NCI-H2029 (cell line): ENCODE data around the gene OR10K2.
"Not testable (repeated sequence)": the region's sequence is repeated elsewhere in the genome, so short reads cannot be mapped to it uniquely, and the experiment has no call there.

Source experiments
- DNase-seq: peaks from one replicate; lab custom pipeline; 2025; lab: John Stamatoyannopoulos, UW

The OR10K2 gene

GRCh38 chr1:158426137-158426536 lies at the start of gene OR10K2:
TSS of gene OR10K2 (minus strand) at chr1:158426237. CDS start at chr1:158420866, 5,371 bp downstream.
- no peak for DNase-seq

- no peak for DNase-seq
These were observed 45.9 kb upstream of the OR10K2 start, which contains the start of gene OR10R2 for GRCh38 chr1:158471920-158472319. TSS of gene OR10R2 (plus strand) at chr1:158472220. CDS start at chr1:158472326, 106 bp downstream.

- DNase-seq = no peak
These were observed 35.5 kb upstream of the OR10K2 start, which contains the start of gene OR10K1 for GRCh38 chr1:158461534-158461933. TSS of gene OR10K1 (plus strand) at chr1:158461834. CDS start at chr1:158465562, 3,728 bp downstream.

GRCh38 chr1:158458263-158458662 lies 32.2 kb upstream of the OR10K2 start:
- DNase-seq = no peak

GRCh38 chr1:158457246-158457645 lies 31.2 kb upstream of the OR10K2 start:
- DNase-seq = no peak

GRCh38 chr1:158454537-158454936 lies 28.5 kb upstream of the OR10K2 start:
- no peak for DNase-seq

- no peak for DNase-seq
These were observed 19.3 kb upstream of the OR10K2 start for GRCh38 chr1:158445376-158445775.

GRCh38 chr1:158434741-158435140 lies 8.7 kb upstream of the OR10K2 start:
- no peak for DNase-seq

- not testable (repeated sequence) for DNase-seq
These were observed 4.1 kb upstream of the OR10K2 start for GRCh38 chr1:158430163-158430562.

- DNase-seq = no peak
These were observed 1.0 kb downstream of the OR10K2 start for GRCh38 chr1:158425027-158425426.

- no peak for DNase-seq
These were observed 3.8 kb downstream of the OR10K2 start for GRCh38 chr1:158422212-158422611.

GRCh38 chr1:158417586-158417985 lies 8.5 kb downstream of the OR10K2 start:
- no peak for DNase-seq

GRCh38 chr1:158414651-158415345 lies 11.2 kb downstream of the OR10K2 start:
- no peak for DNase-seq

- DNase-seq = no peak
These were observed 18.9 kb downstream of the OR10K2 start for GRCh38 chr1:158407092-158407491.

- DNase-seq = no peak
These were observed 25.2 kb downstream of the OR10K2 start for GRCh38 chr1:158400871-158401270.

- DNase-seq = no peak
These were observed 27.1 kb downstream of the OR10K2 start, which contains the start of gene OR10T2 for GRCh38 chr1:158398818-158399514. TSS of gene OR10T2 (minus strand) at chr1:158399466. CDS start at chr1:158399466, 0 bp downstream.

- DNase-seq = no peak
These were observed 29.4 kb downstream of the OR10K2 start for GRCh38 chr1:158396646-158397045.

GRCh38 chr1:158393476-158393875 lies 32.6 kb downstream of the OR10K2 start:
- DNase-seq = no peak

- no peak for DNase-seq
These were observed 34.9 kb downstream of the OR10K2 start for GRCh38 chr1:158391099-158391498.

- DNase-seq = no peak
These were observed 35.7 kb downstream of the OR10K2 start for GRCh38 chr1:158390331-158390730.

- no peak for DNase-seq
These were observed 51.2 kb downstream of the OR10K2 start for GRCh38 chr1:158374860-158375259.

GRCh38 chr1:158374101-158374500 lies 51.9 kb downstream of the OR10K2 start:
- DNase-seq = not testable (repeated sequence)
